ENCODE measurements around the gene DAB1.

DAB1 gene

GRCh38 chr1:57340334-57341070 is 83.4 kb downstream of the DAB1 start:
- H3K4me1 ChIP-seq (ENCODE audit: insufficient read depth, low read length, severe bottlenecking) = no peaks in the 10 kb centered on the region
- no peaks in the 10 kb centered on the region for H3F3A ChIP-seq (ENCODE audit: insufficient read depth, low read length)
- H2AFZ ChIP-seq (ENCODE audit: low read length) = no peak overlapping the region
- no peaks in the 10 kb centered on the region for H4K20me1 ChIP-seq (ENCODE audit: insufficient read depth, low read length)
- TF ChIP-seq EZH2 (IDR thresholded peaks at IDR 0.05; ENCODE audit: borderline replicate concordance, low read length) (no peak), CTCF (IDR thresholded peaks at IDR 0.05; ENCODE audit: low read length) (no peak)
- H3K4me3 ChIP-seq (ENCODE audit: low read depth, low read length, poor library complexity, severe bottlenecking) = no peak overlapping the region
- H3K27ac ChIP-seq (ENCODE audit: low read depth, low read length, poor library complexity, severe bottlenecking) = no peak overlapping the region
- no peak overlapping the region for H3K9ac ChIP-seq (ENCODE audit: low read length)
- no peak overlapping the region for H3K4me2 ChIP-seq (ENCODE audit: low read length)
- H3K9me3 ChIP-seq (ENCODE audit: low read length) = no peaks in the 10 kb centered on the region
- H3K36me3 ChIP-seq (ENCODE audit: insufficient read depth, low read length) = no peaks in the 10 kb centered on the region
- no peaks in the 10 kb centered on the region for H3K27me3 ChIP-seq (ENCODE audit: insufficient read depth, low read length)
- H3K79me2 ChIP-seq (ENCODE audit: insufficient read depth, low read length) = no peaks in the 10 kb centered on the region
- H3K9me2 ChIP-seq (ENCODE audit: low read depth, low read length) = no peaks in the 10 kb centered on the region

- H3F3A ChIP-seq (ENCODE audit: insufficient read depth, low read length) = no peaks in the 10 kb centered on the region
- no peak overlapping the region for H3K27ac ChIP-seq (ENCODE audit: low read depth, low read length, poor library complexity, severe bottlenecking)
- H2AFZ ChIP-seq (ENCODE audit: low read length) = no peak overlapping the region
- H3K79me2 ChIP-seq (ENCODE audit: insufficient read depth, low read length) = no peaks in the 10 kb centered on the region
- H4K20me1 ChIP-seq (ENCODE audit: insufficient read depth, low read length) = no peaks in the 10 kb centered on the region
- H3K4me2 ChIP-seq (ENCODE audit: low read length) = no peak overlapping the region
- TF ChIP-seq EZH2 (IDR thresholded peaks at IDR 0.05; ENCODE audit: borderline replicate concordance, low read length) (no peak), CTCF (IDR thresholded peaks at IDR 0.05; ENCODE audit: low read length) (no peak)
- H3K4me3 ChIP-seq (ENCODE audit: low read depth, low read length, poor library complexity, severe bottlenecking) = no peak overlapping the region
- no peak overlapping the region for H3K9ac ChIP-seq (ENCODE audit: low read length)
- no peaks in the 10 kb centered on the region for H3K4me1 ChIP-seq (ENCODE audit: insufficient read depth, low read length, severe bottlenecking)
- no peaks in the 10 kb centered on the region for H3K36me3 ChIP-seq (ENCODE audit: insufficient read depth, low read length)
- no peaks in the 10 kb centered on the region for H3K9me2 ChIP-seq (ENCODE audit: low read depth, low read length)
- no peaks in the 10 kb centered on the region for H3K27me3 ChIP-seq (ENCODE audit: insufficient read depth, low read length)
- no peaks in the 10 kb centered on the region for H3K9me3 ChIP-seq (ENCODE audit: low read length)
These were observed 86.2 kb downstream of the DAB1 start for GRCh38 chr1:57337623-57338022.

GRCh38 chr1:57336793-57337192 is 87.1 kb downstream of the DAB1 start:
- Histone ChIP-seq H3K9ac (ENCODE audit: low read length) (no peak overlapping the region), H3K36me3 (ENCODE audit: insufficient read depth, low read length) (no peaks in the 10 kb centered on the region), H3K79me2 (ENCODE audit: insufficient read depth, low read length) (no peaks in the 10 kb centered on the region), H3K9me2 (ENCODE audit: low read depth, low read length) (no peaks in the 10 kb centered on the region), H3K4me1 (ENCODE audit: insufficient read depth, low read length, severe bottlenecking) (no peaks in the 10 kb centered on the region), H3K9me3 (ENCODE audit: low read length) (no peaks in the 10 kb centered on the region), H3K27me3 (ENCODE audit: insufficient read depth, low read length) (no peaks in the 10 kb centered on the region), H3K27ac (ENCODE audit: low read depth, low read length, poor library complexity, severe bottlenecking) (no peak overlapping the region), H2AFZ (ENCODE audit: low read length) (no peak overlapping the region), H3K4me3 (ENCODE audit: low read depth, low read length, poor library complexity, severe bottlenecking) (no peak overlapping the region), H3K4me2 (ENCODE audit: low read length) (no peak overlapping the region), H4K20me1 (ENCODE audit: insufficient read depth, low read length) (no peaks in the 10 kb centered on the region), H3F3A (ENCODE audit: insufficient read depth, low read length) (no peaks in the 10 kb centered on the region)
- TF ChIP-seq CTCF (IDR thresholded peaks at IDR 0.05; ENCODE audit: low read length) (no peak), EZH2 (IDR thresholded peaks at IDR 0.05; ENCODE audit: borderline replicate concordance, low read length) (no peak)

Data from OCI-LY1 (cell line).